GM23248 (cell line): ENCODE results near the gene ANKS6. TPM values are rescaled to one million over a fixed set of nuclear protein-coding genes. Genes with fewer than 3 reads are reported as not detected.

Source experiments
- DNase-seq: peaks from one replicate; pipeline ENCODE4 v3.0.0-alpha.2; 2015
- H2AFZ ChIP-seq: fragments of 200-600 bp; sonication (generic); 2 replicates; pipeline ENCODE4 v1.6.1; 2016; ENCODE audit warnings: antibody characterized with exemption
- H3F3A ChIP-seq: fragments of 200-600 bp; sonication (generic); 2 replicates; pipeline ENCODE4 v1.6.1; 2016; ENCODE audit warnings: mild to moderate bottlenecking, antibody characterized with exemption, mixed run types; ENCODE audit not compliant: insufficient read depth
- H3K27ac ChIP-seq: fragments of 200-600 bp; sonication (generic); 2 replicates; pipeline ENCODE4 v1.5.1; 2016; ENCODE audit warnings: mild to moderate bottlenecking
- H3K27me3 ChIP-seq: fragments of 200-600 bp; sonication (generic); replicated peaks from 2 replicates; pipeline ENCODE4 v1.6.1; 2016; ENCODE audit warnings: mild to moderate bottlenecking; ENCODE audit not compliant: insufficient read depth
- H3K36me3 ChIP-seq: fragments of 200-600 bp; sonication (generic); 2 replicates; pipeline ENCODE4 v1.6.1; 2016; ENCODE audit warnings: low read depth, mild to moderate bottlenecking
- H3K4me1 ChIP-seq: fragments of 200-600 bp; sonication (generic); 2 replicates; pipeline ENCODE4 v1.6.1; 2016; ENCODE audit warnings: mild to moderate bottlenecking; ENCODE audit not compliant: insufficient read depth
- H3K4me2 ChIP-seq: fragments of 200-600 bp; sonication (generic); one replicate; pipeline ENCODE4 v1.6.1; 2016; ENCODE audit warnings: mild to moderate bottlenecking; ENCODE audit not compliant: unreplicated experiment
- H3K4me3 ChIP-seq: fragments of 200-600 bp; sonication (generic); 2 replicates; pipeline ENCODE4 v1.5.1; 2016; ENCODE audit warnings: mild to moderate bottlenecking
- H3K79me2 ChIP-seq: fragments of 200-600 bp; sonication (generic); 2 replicates; pipeline ENCODE4 v1.6.1; 2016; ENCODE audit warnings: mild to moderate bottlenecking; ENCODE audit not compliant: insufficient read depth
- H3K9ac ChIP-seq: fragments of 200-600 bp; sonication (generic); 2 replicates; pipeline ENCODE4 v1.6.1; 2016; ENCODE audit warnings: mild to moderate bottlenecking
- H3K9me2 ChIP-seq: fragments of 200-600 bp; sonication (generic); 2 replicates; pipeline ENCODE4 v1.6.1; 2016; ENCODE audit warnings: mixed run types, mild to moderate bottlenecking, moderate library complexity; ENCODE audit not compliant: insufficient read depth
- H3K9me3 ChIP-seq: fragments of 200-600 bp; sonication (generic); one replicate; pipeline ENCODE4 v1.6.1; 2017; ENCODE audit warnings: low read depth
- H4K20me1 ChIP-seq: fragments of 200-600 bp; sonication (generic); 2 replicates; pipeline ENCODE4 v1.6.0; 2016; ENCODE audit not compliant: insufficient read depth
- EZH2 ChIP-seq: fragments of 200-600 bp; sonication (generic); IDR thresholded peaks from 2 replicates; pipeline ENCODE4 v1.6.1; 2018; ENCODE audit warnings: antibody characterized with exemption, mild to moderate bottlenecking; ENCODE audit not compliant: insufficient read depth, poor library complexity, severe bottlenecking
- EZH2phosphoT487 ChIP-seq: fragments of 200-600 bp; sonication (generic); IDR thresholded peaks from 2 replicates; pipeline ENCODE4 v1.6.1; 2018; ENCODE audit warnings: antibody characterized with exemption, moderate library complexity, mild to moderate bottlenecking, low read depth; ENCODE audit not compliant: insufficient read depth
- WGBS, 2 experiments: methylation state at CpG; one replicate each; pipeline ENCODE4 v1.1.6; 2015 to 2017; ENCODE audit warnings: low lambda C conversion rate in 2 of 2, low coverage in 1 of 2; ENCODE audit errors: missing lambda C conversion rate in 2 of 2; 5-methylcytosine and 5-hydroxymethylcytosine counted together
- in situ Hi-C: fragments of 300-500 bp; cut with MboI; formaldehyde crosslinking; loops from 2 replicates; pipeline ENCODE4 v1.15.0; 2020
- polyA plus RNA-seq: library from polyadenylated mRNA; unstranded; fragments of >200 nt; fragmentation: Nextera tagmentation; extraction: Ambion mirVana; gene quantifications from 2 replicates; pipeline ENCODE4 v1.2.1, GENCODE V29; 2016
- total RNA-seq: library from RNA; depleted of rRNA; stranded (reverse); fragments of >200 nt; shearing (Covaris generic); gene quantifications from 2 replicates; pipeline ENCODE4 v1.2.3, GENCODE V29; 2014

The ANKS6 gene
- total and polyA plus RNA-seq, 2 experiments from 2014 or later: 7.1 to 26.4 TPM

DNA sequence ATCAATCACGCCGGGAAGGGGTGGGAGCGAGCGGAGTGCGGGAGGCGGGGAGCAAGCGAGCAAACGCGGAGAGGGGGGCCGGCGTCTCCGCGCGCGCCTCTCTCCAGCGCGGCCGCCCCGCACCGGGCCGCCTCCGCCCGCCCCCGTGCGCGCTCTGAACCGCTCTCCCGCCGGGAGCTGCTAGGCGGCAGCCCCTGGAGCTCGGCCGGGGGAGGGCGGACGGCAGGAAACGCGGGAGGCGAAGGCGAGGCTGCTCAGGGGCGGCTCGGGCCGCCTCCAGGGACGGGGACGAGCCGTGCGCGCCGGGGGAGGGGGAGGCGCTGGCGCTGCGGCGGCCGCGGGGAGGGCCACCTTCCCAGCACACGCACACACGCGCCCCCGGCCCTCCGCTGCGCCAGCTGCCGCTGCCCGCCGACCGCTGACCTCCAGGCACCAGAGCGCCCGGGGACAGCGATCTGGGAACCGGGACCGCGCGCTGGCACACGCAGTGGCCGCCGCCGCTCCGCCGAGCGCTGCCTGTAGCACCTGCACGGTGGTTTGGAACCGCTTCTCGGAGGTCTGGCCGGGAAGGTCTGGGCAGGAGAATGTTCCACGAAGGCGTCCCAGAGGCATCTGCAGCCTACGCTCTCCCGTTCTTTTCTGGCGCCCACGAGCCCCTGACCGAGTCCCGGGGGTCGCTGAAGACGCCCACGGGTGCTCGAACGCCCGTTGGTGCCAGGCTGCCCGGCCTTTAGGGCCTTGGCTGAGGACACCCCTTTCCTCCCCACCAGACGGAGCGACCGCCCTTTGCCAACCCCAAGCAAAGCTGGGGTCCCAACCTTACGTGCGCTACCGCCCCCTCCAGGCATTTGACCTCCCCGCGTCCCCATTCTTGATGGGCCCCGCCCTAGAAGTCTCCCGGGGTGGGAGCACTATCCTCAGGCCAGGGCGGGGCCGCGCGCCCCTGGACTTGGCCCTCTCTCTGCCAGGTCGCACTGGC lies 87.1 kb downstream of the ANKS6 start, which contains the start of gene GABBR2:
Gene GABBR2 (minus strand): TSS at position 3 of the 979 bp plus-strand sequence. CDS start 198 bp downstream, outside the sequence.
- WGBS, 2 experiments: 6% methylated on average over 54 to 94 of the region's 111 CpGs
- H3K9me2 ChIP-seq: no peaks in the 10 kb centered on the region
- no peaks in the 10 kb centered on the region for H3K36me3 ChIP-seq
- H3K4me3 ChIP-seq: peak within 1 kb of the TSS; percentile 78
- DNase-seq: peak; percentile 53
- no peaks in the 10 kb centered on the region for H4K20me1 ChIP-seq
- H2AFZ ChIP-seq: peak within 1 kb of the TSS; percentile 60
- H3K79me2 ChIP-seq: peaks cover 15% of the 10 kb centered on the region
- peak within 1 kb of the TSS; percentile 92 for H3K4me2 ChIP-seq
- H3K27me3 ChIP-seq: 0 out of 2 replicates have a peak, but pooled peaks cover 15% of the 10 kb centered on the region
- H3F3A ChIP-seq: peaks cover 21% of the 10 kb centered on the region
- no peak for TF ChIP-seq EZH2phosphoT487
- TF ChIP-seq EZH2: no peak
- H3K9ac ChIP-seq: peak within 1 kb of the TSS; percentile 58
- H3K27ac ChIP-seq: no peak within 1 kb of the TSS
- in situ Hi-C loops: no loop called here
- H3K9me3 ChIP-seq: no peaks in the 10 kb centered on the region
- peaks cover 12% of the 10 kb centered on the region; the same call in 1 of the 2 replicates for H3K4me1 ChIP-seq

- TF ChIP-seq EZH2: no peak
- TF ChIP-seq EZH2phosphoT487: no peak
- Histone ChIP-seq H3K27me3 (0 out of 2 replicates have a peak, but pooled peaks cover 15% of the 10 kb centered on the region), H3K4me3 (peak overlapping the region; percentile 78), H4K20me1 (no peaks in the 10 kb centered on the region), H3K36me3 (no peaks in the 10 kb centered on the region), H2AFZ (peak overlapping the region; percentile 55; the same call in 1 of the 2 replicates), H3K4me2 (peak overlapping the region; percentile 92), H3K27ac (no peak overlapping the region), H3K79me2 (peaks cover 21% of the 10 kb centered on the region), H3K4me1 (peaks cover 12% of the 10 kb centered on the region; the same call in 1 of the 2 replicates), H3K9me3 (no peaks in the 10 kb centered on the region), H3K9ac (peak overlapping the region; percentile 58), H3F3A (peaks cover 21% of the 10 kb centered on the region), H3K9me2 (no peaks in the 10 kb centered on the region)
- in situ Hi-C loops: no loop called here
- peak; percentile 48 for DNase-seq
- 5 to 7% methylated on average over 39 to 46 of the region's 89 CpGs for WGBS, 2 experiments
These were observed 88.0 kb downstream of the ANKS6 start for GRCh38 chr9:98708103-98708932.

- peak; percentile 95 for DNase-seq
- 3% methylated on average over 78 to 79 of the region's 79 CpGs for WGBS, 2 experiments
- Histone ChIP-seq H3K27ac (peak overlapping the region; percentile 40), H3K4me2 (peak overlapping the region; percentile 92), H3K9me2 (no peaks in the 10 kb centered on the region), H3K27me3 (0 out of 2 replicates have a peak, but pooled peaks cover 11% of the 10 kb centered on the region), H3K79me2 (peaks cover 30% of the 10 kb centered on the region), H4K20me1 (no peaks in the 10 kb centered on the region), H3F3A (peaks cover 21% of the 10 kb centered on the region), H3K36me3 (no peaks in the 10 kb centered on the region), H3K4me1 (peaks cover 12% of the 10 kb centered on the region; the same call in 1 of the 2 replicates), H3K9ac (peak overlapping the region; percentile 58), H3K4me3 (peak overlapping the region; percentile 78), H2AFZ (peak overlapping the region; percentile 60), H3K9me3 (no peaks in the 10 kb centered on the region)
- in situ Hi-C loops: no loop called here
- no peak for TF ChIP-seq EZH2phosphoT487
- no peak for TF ChIP-seq EZH2
These were observed 88.9 kb downstream of the ANKS6 start for GRCh38 chr9:98707166-98708102.
